NCI-H2081 (cell line): ENCODE measurements around the gene NDUFB10.

Experiments
- DNase-seq, 2 experiments: peaks; one replicate each; lab custom pipeline; 2025; lab: John Stamatoyannopoulos, UW

NDUFB10 gene

GRCh38 chr16:1971796-1972489, 12.6 kb downstream of the NDUFB10 start, which contains the start of gene TBL3:
Gene TBL3, plus strand, starts transcription at chr16:1972053. Its CDS starts 112 bp downstream, at chr16:1972165.
- DNase-seq, result peak; percentile 92 to 95

- no peak for DNase-seq
Measured at GRCh38 chr16:1972490-1972877, 13.1 kb downstream of the NDUFB10 start.

DNA sequence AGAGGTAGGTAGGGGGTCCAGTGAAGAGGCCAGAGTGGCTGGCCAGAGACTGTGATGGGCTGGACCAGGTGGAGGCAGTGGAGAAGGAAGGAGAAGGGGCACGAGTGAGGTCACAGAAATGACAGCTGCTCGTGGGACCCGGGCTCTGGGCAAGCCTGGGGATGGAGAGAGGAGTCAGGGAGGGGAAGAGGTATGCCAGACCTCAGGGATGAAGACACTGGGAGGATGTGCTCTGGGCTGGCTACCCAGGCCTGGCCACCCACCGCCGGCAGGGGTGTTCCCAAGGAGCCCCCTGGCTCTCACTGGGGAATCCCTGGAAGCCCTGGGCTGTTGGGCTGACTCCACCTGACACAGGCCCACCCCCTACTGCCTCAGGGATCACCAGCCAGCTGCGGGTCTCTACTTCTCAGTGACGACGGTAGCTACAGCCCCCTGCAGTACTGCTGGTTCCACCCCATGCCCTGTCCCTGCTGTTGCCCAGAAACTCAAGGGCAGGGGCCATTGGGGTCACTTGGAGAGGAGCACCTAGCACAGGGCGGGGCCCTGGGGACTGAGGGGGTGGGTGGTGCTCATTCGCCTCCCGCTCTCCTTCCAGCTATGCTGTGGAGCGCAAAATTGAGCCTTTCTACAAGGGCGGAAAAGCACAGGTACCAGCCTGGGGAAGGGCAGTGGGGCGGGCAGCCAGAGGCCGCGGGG, 14.3 kb downstream of the NDUFB10 start:
- no peak for DNase-seq

- DNase-seq, result no peak
Measured at GRCh38 chr16:1974157-1975070, 15.1 kb downstream of the NDUFB10 start.

DNA sequence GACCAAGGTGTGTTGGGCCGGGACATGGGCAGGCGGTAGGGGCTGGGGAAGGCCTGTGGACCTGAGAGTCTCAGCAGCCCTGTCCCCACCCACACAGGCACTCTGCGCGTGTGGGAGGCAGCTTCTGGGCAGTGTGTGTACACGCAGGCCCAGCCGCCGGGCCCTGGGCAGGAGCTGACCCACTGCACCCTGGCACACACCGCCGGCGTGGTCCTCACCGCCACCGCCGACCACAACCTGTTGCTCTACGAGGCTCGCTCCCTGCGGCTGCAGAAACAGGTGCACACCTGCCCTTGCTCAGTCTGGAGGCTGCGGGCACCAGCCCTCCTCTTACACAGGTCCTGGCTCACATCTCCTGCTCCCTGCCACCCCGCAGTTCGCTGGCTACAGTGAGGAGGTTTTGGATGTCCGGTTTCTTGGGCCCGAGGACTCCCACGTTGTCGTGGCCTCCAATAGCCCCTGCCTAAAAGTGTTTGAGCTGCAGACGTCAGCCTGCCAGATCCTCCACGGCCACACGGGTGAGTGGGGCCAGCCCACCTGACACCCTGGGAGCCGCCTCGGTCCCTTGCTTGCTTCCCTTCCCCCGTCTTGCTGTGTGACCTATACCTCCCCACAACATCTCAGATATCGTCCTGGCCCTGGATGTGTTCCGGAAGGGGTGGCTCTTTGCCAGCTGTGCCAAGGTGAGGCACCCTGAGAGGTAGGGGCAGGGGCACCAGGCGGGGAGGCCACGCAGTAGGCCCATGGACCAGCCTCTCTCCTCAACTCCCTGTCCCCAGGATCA, 16.3 kb downstream of the NDUFB10 start:
- DNase-seq, result no peak

GRCh38 chr16:1976216-1976520, 16.8 kb downstream of the NDUFB10 start:
- no peak for DNase-seq

GRCh38 chr16:1976951-1977874, 17.9 kb downstream of the NDUFB10 start:
- DNase-seq, result no peak

DNA sequence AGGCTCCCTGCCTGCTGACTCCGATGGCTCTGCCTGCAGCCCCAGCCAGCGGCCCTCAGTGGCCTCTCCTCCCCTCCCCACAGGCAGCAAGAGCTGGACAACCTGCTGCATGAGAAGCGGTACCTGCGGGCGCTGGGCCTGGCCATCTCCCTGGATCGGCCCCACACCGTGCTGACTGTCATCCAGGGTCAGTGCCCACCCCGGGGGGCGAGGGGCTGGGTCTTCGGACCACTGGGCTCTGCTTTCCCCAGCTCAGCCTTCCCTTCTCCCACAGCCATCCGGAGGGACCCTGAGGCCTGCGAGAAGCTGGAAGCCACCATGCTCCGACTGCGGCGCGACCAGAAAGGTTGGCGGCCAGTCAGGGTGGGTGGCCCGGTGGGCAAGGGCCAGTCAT, 18.5 kb downstream of the NDUFB10 start:
- no peak for DNase-seq

- DNase-seq, result no peak
Measured at GRCh38 chr16:1978476-1979120, 19.3 kb downstream of the NDUFB10 start.

GRCh38 chr16:1979271-1980029, 20.1 kb downstream of the NDUFB10 start:
- DNase-seq, result peak; percentile 65 to 72

DNA sequence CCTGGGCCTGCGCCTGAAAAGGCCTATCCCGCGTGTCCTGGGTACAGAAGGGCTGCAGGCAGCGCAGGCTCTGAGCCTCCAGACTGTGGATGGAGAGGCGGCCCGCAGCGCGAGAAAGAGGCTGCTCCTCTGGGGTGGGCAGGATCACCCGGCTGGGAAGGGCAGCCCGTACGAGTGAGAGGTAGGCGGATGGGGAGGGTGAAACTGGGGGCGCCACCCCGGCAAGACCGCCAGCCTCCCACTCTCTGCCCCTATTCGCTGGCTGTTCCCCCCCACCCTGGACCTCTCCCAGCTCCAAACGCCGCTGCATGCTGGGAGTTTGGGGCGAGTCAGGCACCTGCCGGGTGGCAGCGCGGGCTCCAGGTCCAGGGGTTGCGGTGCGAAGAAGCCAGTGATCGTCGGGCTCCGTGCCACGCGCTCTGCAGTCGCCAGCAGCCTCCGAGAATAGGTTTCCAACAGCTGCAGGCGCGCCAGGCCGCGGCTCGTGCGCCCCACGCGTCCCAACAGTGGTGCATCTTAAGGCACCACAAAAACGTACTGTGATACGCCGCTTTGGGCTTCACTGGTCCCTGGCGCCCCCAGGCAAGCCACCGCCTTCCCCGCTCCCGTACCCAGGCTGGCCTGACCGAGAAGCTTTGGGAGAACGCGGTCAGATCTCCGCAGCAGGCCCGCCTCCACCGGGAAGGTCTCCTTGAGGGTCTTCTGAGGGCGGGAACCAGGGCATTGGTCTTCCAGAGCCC, 20.9 kb downstream of the NDUFB10 start:
- no peak for DNase-seq

DNA sequence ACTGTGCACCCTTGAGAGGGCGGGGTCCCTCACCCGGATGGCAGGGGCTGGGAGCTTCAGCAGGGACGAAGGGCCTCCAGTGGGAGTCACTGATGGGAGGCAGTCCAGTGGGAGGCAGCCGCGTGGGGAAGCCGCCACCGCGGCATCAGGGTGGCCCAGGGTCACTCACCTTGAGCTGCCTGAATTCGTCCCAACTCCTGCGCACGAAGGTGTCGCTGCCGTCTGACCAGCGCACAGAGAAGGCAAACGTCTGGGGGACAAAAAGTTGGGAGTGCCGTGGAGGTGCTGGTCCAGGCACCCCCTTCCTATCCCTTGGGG, 21.4 kb downstream of the NDUFB10 start:
- DNase-seq, result no peak

DNA sequence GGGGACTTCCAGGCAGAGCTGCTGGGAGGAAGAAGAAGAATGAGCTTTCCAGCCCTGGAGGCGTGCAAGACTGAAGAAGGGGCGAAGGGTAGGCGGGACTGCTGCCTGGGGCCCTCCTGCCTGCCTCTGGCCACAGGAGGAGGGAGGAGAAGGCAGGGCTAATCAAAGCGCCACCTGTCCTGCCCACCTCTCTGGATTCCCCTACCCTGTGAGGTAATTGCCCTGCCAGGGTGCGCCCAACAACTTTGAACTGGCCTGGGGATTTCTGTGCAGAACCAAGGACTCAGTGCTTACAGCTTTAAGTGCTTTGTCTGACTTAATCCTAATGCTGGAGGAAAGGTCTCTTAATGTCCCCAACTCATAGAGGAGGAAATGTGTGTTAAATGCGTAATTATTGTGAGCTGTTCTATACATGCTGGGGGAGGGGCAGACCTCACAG, 22.1 kb downstream of the NDUFB10 start, which contains the start of gene NOXO1:
Gene NOXO1, minus strand, starts transcription at position 72 of the 439 bp plus-strand sequence. CDS start 290 bp downstream, outside the sequence.
- DNase-seq, result no peak

- DNase-seq, result no peak
Measured at GRCh38 chr16:1982013-1982433, 22.7 kb downstream of the NDUFB10 start.

GRCh38 chr16:1982991-1983543, 23.7 kb downstream of the NDUFB10 start:
- DNase-seq, result no peak

DNA sequence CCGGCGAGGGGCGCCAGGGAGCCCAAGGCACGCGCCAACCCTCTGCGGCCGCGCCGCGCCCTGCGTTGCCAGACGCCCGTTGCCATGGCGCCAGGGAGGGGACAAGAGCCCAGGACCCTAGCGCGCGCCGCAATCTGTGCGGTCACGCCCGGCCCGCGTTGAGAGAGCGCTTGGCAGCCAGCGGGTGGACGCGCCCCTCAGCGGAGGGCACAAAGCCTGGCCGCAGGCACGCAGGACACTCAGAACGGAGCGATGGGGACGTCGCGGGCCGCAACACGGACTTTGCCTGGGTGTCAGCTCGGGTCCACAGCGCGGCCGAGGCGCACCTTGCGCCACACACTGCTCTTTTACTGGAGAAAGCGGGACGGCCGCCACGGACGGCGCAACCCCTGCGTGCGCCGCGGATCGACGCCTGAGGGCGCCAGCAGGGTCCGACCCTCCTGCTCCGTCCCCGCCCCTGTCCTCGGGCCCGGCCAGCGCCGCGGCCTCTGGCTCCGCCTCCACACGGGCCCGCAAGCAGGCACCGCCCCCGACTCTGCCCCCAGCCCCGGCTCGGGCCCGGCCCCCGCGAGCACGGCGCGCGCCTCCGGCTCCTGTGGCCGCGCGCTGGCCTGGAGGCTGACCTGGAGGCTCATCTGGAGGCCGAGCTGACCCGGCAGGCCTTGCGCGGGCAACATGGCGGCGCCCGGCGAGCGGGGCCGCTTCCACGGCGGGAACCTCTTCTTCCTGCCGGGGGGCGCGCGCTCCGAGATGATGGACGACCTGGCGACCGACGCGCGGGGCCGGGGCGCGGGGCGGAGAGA, 24.4 kb downstream of the NDUFB10 start, which contains the start of gene GFER:
Gene GFER, plus strand, starts transcription at position 650 of the 803 bp plus-strand sequence. Its CDS starts 26 bp downstream, at position 676.
- DNase-seq, result peak; percentile 73 to 79
